Right lung (tissue), 5 donors: ENCODE data around the gene GPR143. TPM values are rescaled to one million over a fixed set of nuclear protein-coding genes. Genes with fewer than 3 reads are reported as not detected.
"Not testable (repeated sequence)": the region's sequence is repeated elsewhere in the genome, so short reads cannot be mapped to it uniquely, and the experiment has no call there.

Source experiments
- DNase-seq, 2 donors: peaks; one replicate each; pipeline ENCODE4 v3.0.0-alpha.2; 2013
- polyA plus RNA-seq, 5 donors: library from polyadenylated mRNA; unstranded; fragments of 120-200 nt; gene quantifications; one replicate each; pipeline versions ENCODE4 v1.2.1 to v1.2.3, GENCODE V29; 2013; ENCODE audit warnings: inconsistent platforms in 1 of 5, low replicate concordance in 1 of 5; ENCODE audit not compliant: insufficient read length in 5 of 5, insufficient read depth in 1 of 5

The GPR143 gene
- polyA plus RNA-seq, 5 donors, result 4.2 to 6.0 (median 5.3) TPM

GRCh38 chrX:9770319-9770718 is 4.7 kb upstream of the GPR143 start:
- DNase-seq, result no peak

- not testable (repeated sequence) for DNase-seq
These were observed 2.7 kb upstream of the GPR143 start for GRCh38 chrX:9768321-9768839.

GRCh38 chrX:9767375-9767774 is 1.7 kb upstream of the GPR143 start:
- DNase-seq, result no peak

- DNase-seq, result no peak
These were observed 443 bp downstream of the GPR143 start for GRCh38 chrX:9765072-9765736.

- no peak for DNase-seq
These were observed 6.3 kb downstream of the GPR143 start for GRCh38 chrX:9759337-9759736.

- DNase-seq, result no peak
These were observed 7.5 kb downstream of the GPR143 start for GRCh38 chrX:9758021-9758638.

GRCh38 chrX:9757366-9757765 is 8.3 kb downstream of the GPR143 start:
- no peak for DNase-seq

- DNase-seq, result no peak
These were observed 16.4 kb downstream of the GPR143 start for GRCh38 chrX:9749146-9749692.

- DNase-seq, result no peak
These were observed 18.0 kb downstream of the GPR143 start for GRCh38 chrX:9747644-9748043.

- no peak for DNase-seq
These were observed 19.3 kb downstream of the GPR143 start for GRCh38 chrX:9746148-9746888.

- no peak for DNase-seq
These were observed 20.1 kb downstream of the GPR143 start for GRCh38 chrX:9745417-9746115.

- DNase-seq, result no peak
These were observed 26.5 kb downstream of the GPR143 start for GRCh38 chrX:9739130-9739529.

GRCh38 chrX:9738151-9738550 is 27.5 kb downstream of the GPR143 start:
- no peak for DNase-seq

- no peak for DNase-seq
These were observed 28.3 kb downstream of the GPR143 start for GRCh38 chrX:9737363-9737762.

- DNase-seq, result no peak
These were observed 34.9 kb downstream of the GPR143 start for GRCh38 chrX:9730752-9731151.

- no peak for DNase-seq
These were observed 35.6 kb downstream of the GPR143 start for GRCh38 chrX:9730078-9730477.

- no peak for DNase-seq
These were observed 36.3 kb downstream of the GPR143 start for GRCh38 chrX:9729171-9729885.

GRCh38 chrX:9728261-9728660 is 37.4 kb downstream of the GPR143 start:
- DNase-seq, result no peak

GRCh38 chrX:9724711-9725110 is 40.9 kb downstream of the GPR143 start:
- no peak for DNase-seq

GRCh38 chrX:9717376-9717775 is 48.3 kb downstream of the GPR143 start:
- no peak for DNase-seq

GRCh38 chrX:9710332-9710731 is 55.3 kb downstream of the GPR143 start:
- no peak for DNase-seq
